Hepatocyte (in vitro differentiated cells): ENCODE data around the gene VPS41. TPM values are rescaled to one million over a fixed set of nuclear protein-coding genes. Genes with fewer than 3 reads are reported as not detected.

ENCODE experiments used
- DNase-seq: peaks from one replicate; pipeline ENCODE4 v3.0.0-alpha.2; 2016; ENCODE audit warnings: low spot score
- H2AFZ ChIP-seq: fragments of 200-600 bp; sonication (generic); 2 replicates; pipeline ENCODE4 v1.6.0; 2016; ENCODE audit warnings: antibody characterized with exemption, mild to moderate bottlenecking
- H3K27ac ChIP-seq: fragments of 200-600 bp; sonication (generic); 2 replicates; pipeline ENCODE4 v1.5.1; 2016; ENCODE audit warnings: mild to moderate bottlenecking
- H3K27me3 ChIP-seq: fragments of 200-600 bp; sonication (generic); 2 replicates; pipeline ENCODE4 v1.6.1; 2016
- H3K36me3 ChIP-seq: fragments of 200-600 bp; sonication (generic); replicated peaks from 2 replicates; pipeline ENCODE4 v1.5.1; 2016; ENCODE audit warnings: low read depth; ENCODE audit not compliant: insufficient read depth
- H3K4me1 ChIP-seq: fragments of 200-600 bp; sonication (generic); 2 replicates; pipeline ENCODE4 v1.5.1; 2016; ENCODE audit warnings: mild to moderate bottlenecking, moderate library complexity; ENCODE audit not compliant: insufficient read depth
- H3K4me2 ChIP-seq: fragments of 200-600 bp; sonication (generic); 2 replicates; pipeline ENCODE4 v1.6.0; 2016
- H3K4me3 ChIP-seq: fragments of 200-600 bp; sonication (generic); 2 replicates; pipeline ENCODE4 v1.5.1; 2016; ENCODE audit warnings: mild to moderate bottlenecking
- H3K79me2 ChIP-seq: fragments of 200-600 bp; sonication (generic); 2 replicates; pipeline ENCODE4 v1.6.0; 2017; ENCODE audit warnings: mild to moderate bottlenecking
- H3K9me2 ChIP-seq: fragments of 200-600 bp; sonication (generic); replicated peaks from 2 replicates; pipeline ENCODE4 v1.6.0; 2017; ENCODE audit warnings: mild to moderate bottlenecking; ENCODE audit not compliant: insufficient read depth
- H3K9me3 ChIP-seq: fragments of 200-600 bp; sonication (generic); 2 replicates; pipeline ENCODE4 v1.5.1; 2016; ENCODE audit warnings: low read depth, mild to moderate bottlenecking
- H4K20me1 ChIP-seq: fragments of 200-600 bp; sonication (generic); 2 replicates; pipeline ENCODE4 v1.6.0; 2016; ENCODE audit warnings: mild to moderate bottlenecking; ENCODE audit not compliant: insufficient read depth, poor library complexity, severe bottlenecking
- CTCF ChIP-seq: fragments of 200-600 bp; sonication (generic); IDR thresholded peaks from 2 replicates; pipeline ENCODE4 v1.5.1; 2016; ENCODE audit warnings: antibody characterized with exemption, mild to moderate bottlenecking; ENCODE audit not compliant: poor library complexity
- EZH2 ChIP-seq: fragments of 200-600 bp; sonication (generic); IDR thresholded peaks from 2 replicates; pipeline ENCODE4 v1.6.1; 2016; ENCODE audit warnings: antibody characterized with exemption, mild to moderate bottlenecking, borderline replicate concordance
- EZH2phosphoT487 ChIP-seq: fragments of 200-600 bp; sonication (generic); IDR thresholded peaks from one replicate; pipeline ENCODE4 v1.6.1; 2018; ENCODE audit warnings: antibody characterized with exemption, mild to moderate bottlenecking, low read depth, moderate library complexity; ENCODE audit not compliant: unreplicated experiment, severe bottlenecking
- WGBS: methylation state at CpG from one replicate; pipeline ENCODE4 v1.1.6; 2016; ENCODE audit warnings: low lambda C conversion rate; ENCODE audit errors: missing lambda C conversion rate; 5-methylcytosine and 5-hydroxymethylcytosine counted together
- polyA plus RNA-seq: library from polyadenylated mRNA; unstranded; fragments of >200 nt; fragmentation: Nextera tagmentation; extraction: Ambion mirVana; gene quantifications from 2 replicates; pipeline ENCODE4 v1.2.1, GENCODE V29; 2016
- total RNA-seq: library from RNA; depleted of rRNA; stranded (reverse); fragments of >200 nt; gene quantifications from 2 replicates; pipeline ENCODE4 v1.2.3, GENCODE V29; 2014

VPS41 gene
- total and polyA plus RNA-seq, 2 experiments from 2014 or later, result 40.1 to 70.9 TPM

- Histone ChIP-seq H3K4me3 (no peak overlapping the region), H3K4me2 (no peak overlapping the region), H4K20me1 (peaks cover 6% of the 10 kb centered on the region), H3K36me3 (no peaks in the 10 kb centered on the region), H2AFZ (no peak overlapping the region), H3K4me1 (no peaks in the 10 kb centered on the region), H3K9me2 (no peaks in the 10 kb centered on the region), H3K79me2 (peaks cover 44% of the 10 kb centered on the region), H3K9me3 (no peaks in the 10 kb centered on the region), H3K27ac (no peak overlapping the region), H3K27me3 (no peaks in the 10 kb centered on the region)
- DNase-seq, result no peak
- 94% methylated on average over 1 of the region's 1 CpG for WGBS
- TF ChIP-seq EZH2phosphoT487 (no peak), EZH2 (no peak), CTCF (no peak)
Observed at GRCh38 chr7:38880035-38880434, 29.0 kb downstream of the VPS41 start.

GRCh38 chr7:38878694-38879457 is 30.1 kb downstream of the VPS41 start:
- H3K27ac ChIP-seq, result no peak overlapping the region
- H3K4me2 ChIP-seq, result no peak overlapping the region
- H3K79me2 ChIP-seq, result peaks cover 40% of the 10 kb centered on the region
- no peaks in the 10 kb centered on the region for H3K9me2 ChIP-seq
- H2AFZ ChIP-seq, result no peak overlapping the region
- no peaks in the 10 kb centered on the region for H3K27me3 ChIP-seq
- H3K36me3 ChIP-seq, result no peaks in the 10 kb centered on the region
- TF ChIP-seq CTCF, result no peak
- TF ChIP-seq EZH2phosphoT487, result no peak
- no peak for TF ChIP-seq EZH2
- DNase-seq, result no peak
- no peaks in the 10 kb centered on the region for H3K4me1 ChIP-seq
- WGBS, result 96% methylated on average over 8 of the region's 8 CpGs
- peaks cover 6% of the 10 kb centered on the region for H4K20me1 ChIP-seq
- no peak overlapping the region for H3K4me3 ChIP-seq
- H3K9me3 ChIP-seq, result no peaks in the 10 kb centered on the region

DNA sequence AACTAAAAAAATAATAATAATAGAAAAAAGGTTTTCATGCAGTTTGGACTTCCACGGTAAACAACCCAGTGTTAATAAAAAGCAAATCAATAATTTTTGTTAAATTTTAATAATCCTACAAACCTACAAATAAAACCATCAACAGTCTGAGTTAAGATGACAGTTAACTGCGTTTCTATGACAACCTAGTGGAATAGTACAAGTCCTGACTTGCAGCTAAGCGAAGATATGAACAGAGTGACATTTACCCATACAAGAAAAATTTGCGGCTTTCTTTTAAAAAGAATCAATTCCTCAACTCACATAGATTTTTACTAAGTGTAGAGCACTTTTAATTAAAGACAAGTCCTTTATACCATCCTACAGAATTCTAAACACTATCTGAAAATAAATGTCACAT is 35.6 kb downstream of the VPS41 start:
- Histone ChIP-seq H3K36me3 (no peaks in the 10 kb centered on the region), H3K4me3 (no peak overlapping the region), H3K9me3 (no peaks in the 10 kb centered on the region), H3K4me2 (no peak overlapping the region), H3K27ac (no peak overlapping the region), H3K9me2 (no peaks in the 10 kb centered on the region), H3K4me1 (no peaks in the 10 kb centered on the region), H4K20me1 (peaks cover 6% of the 10 kb centered on the region), H3K27me3 (no peaks in the 10 kb centered on the region), H3K79me2 (peaks cover 40% of the 10 kb centered on the region), H2AFZ (no peak overlapping the region)
- 90% methylated on average over 4 of the region's 4 CpGs for WGBS
- TF ChIP-seq EZH2phosphoT487, result no peak
- TF ChIP-seq EZH2, result no peak
- no peak for TF ChIP-seq CTCF
- no peak for DNase-seq
